ENCODE results near the gene PRR5L.

GRCh38 chr11:36264011-36264972, 31.8 kb upstream of the PRR5L start:
- TF ChIP-seq CTCF (IDR thresholded peaks at IDR 0.05; ENCODE audit: low read depth, low read length) = no peak
- TF ChIP-seq EZH2phosphoT487 (IDR thresholded peaks at IDR 0.05; ENCODE audit: low read depth) = no peak
